Heart right ventricle (tissue), 16 donors: ENCODE data around the gene ASPSCR1. TPM values are rescaled to one million over a fixed set of nuclear protein-coding genes. Genes with fewer than 3 reads are reported as not detected.

Experiments used
- ATAC-seq, 8 donors: fragments of 200-7000 bp; cut with Tn5 transposase; one replicate each; pipeline ENCODE4 v1.9.1; 2020; ENCODE audit warnings: mild to moderate bottlenecking in 8 of 8, moderate library complexity in 8 of 8, moderate number of reproducible peaks in 1 of 8
- DNase-seq, 2 donors: peaks; one replicate each; pipeline ENCODE4 v3.0.0-alpha.2; 2020
- H3K27ac ChIP-seq, 10 donors: fragments of 200-600 bp; sonication (generic) in 2 of 10; one replicate each; pipeline versions ENCODE4 v1.5.0 to v1.8.0; 2020 to 2022; ENCODE audit warnings: mild to moderate bottlenecking in 3 of 10
- H3K27me3 ChIP-seq, 7 donors: fragments of 200-600 bp; one replicate each; pipeline ENCODE4 v1.8.0; 2021 to 2022; ENCODE audit warnings: mild to moderate bottlenecking in 2 of 7
- H3K36me3 ChIP-seq, 9 donors: fragments of 200-600 bp; sonication (generic) in 1 of 9; one replicate each; pipeline versions ENCODE4 v1.5.0 to v1.8.0; 2020 to 2022; ENCODE audit warnings: mild to moderate bottlenecking in 2 of 9
- H3K4me1 ChIP-seq, 9 donors: fragments of 200-600 bp; sonication (generic) in 1 of 9; one replicate each; pipeline versions ENCODE4 v1.5.0 to v1.8.0; 2020 to 2022; ENCODE audit warnings: mild to moderate bottlenecking in 4 of 9
- H3K4me3 ChIP-seq, 10 donors: fragments of 200-600 bp; sonication (generic) in 2 of 10; one replicate each; pipeline versions ENCODE4 v1.5.0 to v1.8.0; 2020 to 2022; ENCODE audit warnings: mild to moderate bottlenecking in 7 of 10, moderate library complexity in 2 of 10
- H3K9me3 ChIP-seq, 11 donors: fragments of 200-600 bp in 10 of 11; sonication (generic) in 2 of 11; one replicate each; pipeline versions ENCODE4 v1.5.0 to v1.8.0; 2013 to 2022; ENCODE audit warnings: mild to moderate bottlenecking in 2 of 11, control low read depth in 1 of 11, moderate library complexity in 1 of 11
- CTCF ChIP-seq, 9 donors: fragments of 200-600 bp; sonication (generic) in 2 of 9; IDR thresholded peaks; one replicate each; pipeline versions ENCODE4 v1.5.0 to v1.8.0; 2021 to 2022; ENCODE audit warnings: antibody characterized with exemption in 9 of 9, mild to moderate bottlenecking in 5 of 9, moderate library complexity in 1 of 9
- WGBS, 2 donors: extraction: QIAGEN DNeasy Blood & Tissue Kit; methylation state at CpG; one replicate each; pipeline ENCODE4 v1.1.7; 2013; ENCODE audit warnings: inconsistent platforms in 1 of 2; 5-methylcytosine and 5-hydroxymethylcytosine counted together
- intact Hi-C, 10 donors: fragments of 100-400 bp; cut with DNase I; formaldehyde crosslinking; loops; one replicate each; pipeline versions ENCODE4 v1.11.1 to v1.14.2; 2022
- polyA plus RNA-seq, 2 donors: library from polyadenylated mRNA; stranded (reverse); fragments of 200-250 nt; gene quantifications; one replicate each; pipeline ENCODE4 v1.2.3, GENCODE V29; 2013
- total RNA-seq, 10 donors: library from RNA; stranded (reverse); fragmentation: NEBNext Ultra II Directional in 3 of 10; extraction: Animal tissue kit (Norgen Biotek cat#: 25700) in 3 of 10; gene quantifications; one replicate each; pipeline versions ENCODE4 v1.2.1 to v1.2.4, GENCODE V29; 2021 to 2023
- donor health status: Arrhythmogenic right ventricular cardiomyopathy.
- donor health status: ischemic (EF 13 %, LVEDD 7.1; RV severe dilation, severe dysfunction).
- donor health status: healthy with polysubstance abuse.
- donor health status: DM: no; HTN: yes; CAD: no.
- donor health status: DM: no; HTN: no; CAD: no.
- donor health status: ischemic (EF 25% LVEDD 6.9; RV normal size, moderate dysfunction).
- donor health status: ischemic (EF 25% LVEDD 5.7; RV mildly dilated, moderate dysfunction).
- donor health status: healthy.
- donor health status: DM: yes; HTN: yes; CAD: no.
- donor health status: Ischemic cardiomyopathy.
- donor health status: ischemic (EF 35%, LVEDD 5.7; RV mildly dilated, moderate dysfunction).
- donor health status: nonischemic (EF 11% LVEDD 7.7; RV severe dilation, severe dysfunction).
- donor health status: DM: yes; HTN: yes; CAD: no.
- donor health status: PGD.
- donor health status: ischemic (EF 29% LVEDD 5.4; RV normal size, mild dysfunction).
- donor health status: nonischemic (EF 23%, LVEDD 6.1; RV moderate dilation, normal function).

The ASPSCR1 gene
- total and polyA plus RNA-seq, 12 donors: 19.9 to 115 (median 25.1) TPM

GRCh38 chr17:81947189-81947588 is 30.2 kb upstream of the ASPSCR1 start, which contains the start of gene MYADML2:
Gene MYADML2 (minus strand): TSS chr17:81947233. CDS start chr17:81941741, 5,492 bp downstream.
- Histone ChIP-seq H3K4me3 (no peak within 1 kb of the TSS), H3K36me3 (peaks cover 0 to 3% (median 0%) of the 10 kb centered on the region in 9 donors), H3K4me1 (no peaks in the 10 kb centered on the region), H3K27ac (no peak within 1 kb of the TSS), H3K27me3 (peaks cover 0 to 20% (median 0%) of the 10 kb centered on the region in 7 donors), H3K9me3 (no peaks in the 10 kb centered on the region)
- DNase-seq (no peak), ATAC-seq (peak in 1 of 8 donors; percentile 36)
- TF ChIP-seq CTCF (IDR thresholded peaks at IDR 0.05): no peak
- WGBS, 2 donors: 88% methylated on average over 13 of the region's 13 CpGs
- intact Hi-C loops: no loop called here

GRCh38 chr17:81948635-81949378 is 28.6 kb upstream of the ASPSCR1 start:
- intact Hi-C loops: no loop called here
- peaks cover 0 to 3% (median 0%) of the 10 kb centered on the region in 9 donors for H3K36me3 ChIP-seq
- no peak overlapping the region for H3K4me3 ChIP-seq
- WGBS, 2 donors: 76 to 83% methylated on average over 17 of the region's 17 CpGs
- H3K9me3 ChIP-seq: peaks cover 0 to 3% (median 0%) of the 10 kb centered on the region in 11 donors
- no peak for TF ChIP-seq CTCF (IDR thresholded peaks at IDR 0.05)
- ATAC-seq (peak in 3 of 8 donors; percentile 18 to 36 (median 25)), DNase-seq (no peak)
- peaks cover 0 to 13% (median 0%) of the 10 kb centered on the region in 7 donors for H3K27me3 ChIP-seq
- no peaks in the 10 kb centered on the region for H3K4me1 ChIP-seq
- H3K27ac ChIP-seq: no peak overlapping the region

- Histone ChIP-seq H3K27ac (no peak overlapping the region), H3K36me3 (peaks cover 0 to 3% (median 0%) of the 10 kb centered on the region in 9 donors), H3K9me3 (peaks cover 0 to 3% (median 0%) of the 10 kb centered on the region in 11 donors), H3K4me3 (no peak overlapping the region), H3K4me1 (no peaks in the 10 kb centered on the region), H3K27me3 (peaks cover 0 to 8% (median 0%) of the 10 kb centered on the region in 7 donors)
- TF ChIP-seq CTCF (IDR thresholded peaks at IDR 0.05): no peak
- no peak for ATAC-seq
- 89% methylated on average over 15 of the region's 15 CpGs for WGBS, 2 donors
- intact Hi-C loops: loop anchor here in 4 of 10 donors (10.0 kb wide), 1 partner anchor 204 kb away; no protein-coding TSS in a partner anchor
- DNase-seq: no peak
These were observed 26.9 kb upstream of the ASPSCR1 start for GRCh38 chr17:81950501-81950900.

GRCh38 chr17:81951785-81952684 is 25.4 kb upstream of the ASPSCR1 start:
- Histone ChIP-seq H3K4me1 (no peaks in the 10 kb centered on the region), H3K36me3 (peaks cover 0 to 3% (median 0%) of the 10 kb centered on the region in 9 donors), H3K4me3 (no peak overlapping the region), H3K27ac (no peak overlapping the region), H3K9me3 (peaks cover 0 to 3% (median 0%) of the 10 kb centered on the region in 11 donors), H3K27me3 (peaks cover 0 to 16% (median 7%) of the 10 kb centered on the region in 7 donors)
- DNase-seq (no peak), ATAC-seq (no peak)
- intact Hi-C loops: loop anchor here in 4 of 10 donors (10.0 kb wide), 1 partner anchor 203 kb away; no protein-coding TSS in a partner anchor
- 61 to 71% methylated on average over 13 of the region's 13 CpGs for WGBS, 2 donors
- TF ChIP-seq CTCF (IDR thresholded peaks at IDR 0.05): no peak
